ENCODE measurements around the gene OLIG2. TPM values are rescaled to one million over a fixed set of nuclear protein-coding genes. Genes with fewer than 3 reads are reported as not detected.

OLIG2 gene
- not detected in 2 replicates for total RNA-seq

DNA sequence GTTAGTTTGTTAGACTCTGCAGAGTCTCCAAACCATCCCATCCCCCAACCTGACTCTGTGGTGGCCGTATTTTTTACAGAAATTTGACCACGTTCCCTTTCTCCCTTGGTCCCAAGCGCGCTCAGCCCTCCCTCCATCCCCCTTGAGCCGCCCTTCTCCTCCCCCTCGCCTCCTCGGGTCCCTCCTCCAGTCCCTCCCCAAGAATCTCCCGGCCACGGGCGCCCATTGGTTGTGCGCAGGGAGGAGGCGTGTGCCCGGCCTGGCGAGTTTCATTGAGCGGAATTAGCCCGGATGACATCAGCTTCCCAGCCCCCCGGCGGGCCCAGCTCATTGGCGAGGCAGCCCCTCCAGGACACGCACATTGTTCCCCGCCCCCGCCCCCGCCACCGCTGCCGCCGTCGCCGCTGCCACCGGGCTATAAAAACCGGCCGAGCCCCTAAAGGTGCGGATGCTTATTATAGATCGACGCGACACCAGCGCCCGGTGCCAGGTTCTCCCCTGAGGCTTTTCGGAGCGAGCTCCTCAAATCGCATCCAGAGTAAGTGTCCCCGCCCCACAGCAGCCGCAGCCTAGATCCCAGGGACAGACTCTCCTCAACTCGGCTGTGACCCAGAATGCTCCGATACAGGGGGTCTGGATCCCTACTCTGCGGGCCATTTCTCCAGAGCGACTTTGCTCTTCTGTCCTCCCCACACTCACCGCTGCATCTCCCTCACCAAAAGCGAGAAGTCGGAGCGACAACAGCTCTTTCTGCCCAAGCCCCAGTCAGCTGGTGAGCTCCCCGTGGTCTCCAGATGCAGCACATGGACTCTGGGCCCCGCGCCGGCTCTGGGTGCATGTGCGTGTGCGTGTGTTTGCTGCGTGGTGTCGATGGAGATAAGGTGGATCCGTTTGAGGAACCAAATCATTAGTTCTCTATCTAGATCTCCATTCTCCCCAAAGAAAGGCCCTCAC lies at the start of gene OLIG2:
Gene OLIG2 (plus strand): TSS at position 447 of the 954 bp plus-strand sequence. CDS start 928 bp downstream, outside the sequence.

DNA sequence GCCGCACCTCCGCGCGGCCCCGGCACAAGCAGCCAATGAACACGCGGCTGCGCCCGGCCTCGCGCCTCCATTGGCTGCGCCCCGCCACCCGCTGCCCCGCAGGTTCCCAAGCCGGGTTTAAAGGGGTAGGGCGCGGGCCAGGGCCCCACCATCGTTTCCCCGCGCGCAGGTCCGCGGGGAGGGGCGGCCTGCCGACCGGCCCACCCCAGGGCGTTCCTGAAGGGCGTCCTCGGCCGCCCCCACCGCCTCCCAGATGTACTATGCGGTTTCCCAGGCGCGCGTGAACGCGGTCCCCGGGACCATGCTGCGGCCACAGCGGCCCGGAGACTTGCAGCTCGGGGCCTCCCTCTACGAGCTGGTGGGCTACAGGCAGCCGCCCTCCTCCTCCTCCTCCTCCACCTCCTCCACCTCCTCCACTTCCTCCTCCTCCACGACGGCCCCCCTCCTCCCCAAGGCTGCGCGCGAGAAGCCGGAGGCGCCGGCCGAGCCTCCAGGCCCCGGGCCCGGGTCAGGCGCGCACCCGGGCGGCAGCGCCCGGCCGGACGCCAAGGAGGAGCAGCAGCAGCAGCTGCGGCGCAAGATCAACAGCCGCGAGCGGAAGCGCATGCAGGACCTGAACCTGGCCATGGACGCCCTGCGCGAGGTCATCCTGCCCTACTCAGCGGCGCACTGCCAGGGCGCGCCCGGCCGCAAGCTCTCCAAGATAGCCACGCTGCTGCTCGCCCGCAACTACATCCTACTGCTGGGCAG lies 44.4 kb downstream of the OLIG2 start, which contains the start of gene OLIG1:
Gene OLIG1 (plus strand): TSS at position 148 of the 750 bp plus-strand sequence. CDS start 106 bp downstream, at position 254.

Other genes starting within 250 kb of the OLIG2 start
- gene OLIG1, start 44.2 kb downstream of the OLIG2 start, total RNA-seq = not detected in 2 replicates
- 7.2 and 7.9 TPM in 2 replicates for gene IFNAR2, start 204.0 kb downstream of the OLIG2 start, total RNA-seq
- gene IL10RB, start 240.4 kb downstream of the OLIG2 start, total RNA-seq = 60.6 and 65.7 TPM in 2 replicates